GM21381 (cell line): ENCODE data around the gene PARD3B.

Experiments
- ATAC-seq: cut with Tn5 transposase; IDR thresholded peaks from one replicate; pipeline ENCODE4 v1.9.1; 2021; ENCODE audit warnings: mild to moderate bottlenecking, moderate library complexity; ENCODE audit not compliant: unreplicated experiment

PARD3B gene

DNA sequence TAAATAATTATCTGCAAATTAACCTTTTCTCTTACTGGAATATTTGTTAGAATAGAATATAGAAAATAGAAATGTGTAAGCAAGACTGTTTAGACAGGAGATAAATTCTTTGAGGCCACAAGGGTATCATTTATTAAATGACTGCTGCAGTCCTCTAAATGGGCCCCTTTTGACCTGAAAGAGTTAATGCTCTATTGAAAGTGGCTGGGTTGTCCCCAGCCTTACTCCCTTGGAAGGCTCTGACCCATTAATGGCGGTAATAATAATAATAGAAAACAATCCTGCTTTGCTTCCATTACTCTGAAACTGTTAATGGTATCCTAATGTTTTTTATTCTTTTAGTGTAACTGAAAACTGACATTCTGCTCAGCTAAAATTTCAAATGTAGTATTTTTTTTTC is 739.1 kb downstream of the PARD3B start:
- no peak for ATAC-seq

DNA sequence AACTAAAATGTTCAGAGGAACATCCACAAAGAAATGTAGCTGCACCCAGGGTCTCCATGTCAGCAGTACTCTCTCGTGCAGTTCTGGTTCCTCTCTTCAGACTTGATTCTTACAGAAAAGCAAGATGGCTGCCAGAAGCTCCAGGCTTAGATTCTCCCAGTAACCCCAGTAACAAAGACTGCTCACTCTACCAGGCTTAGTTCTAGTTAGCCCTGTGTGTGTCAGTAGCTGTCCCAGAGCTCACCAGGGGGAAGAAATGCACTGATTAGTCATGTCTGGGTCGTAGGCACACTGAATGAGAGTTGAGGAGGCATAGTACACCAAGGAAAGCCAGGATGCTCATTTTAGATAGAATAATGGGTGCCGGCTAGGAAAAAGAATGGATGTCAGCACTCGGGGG is 742.0 kb downstream of the PARD3B start:
- no peak for ATAC-seq

- ATAC-seq, result no peak
Measured at GRCh38 chr2:205288686-205289085, 743.4 kb downstream of the PARD3B start.

DNA sequence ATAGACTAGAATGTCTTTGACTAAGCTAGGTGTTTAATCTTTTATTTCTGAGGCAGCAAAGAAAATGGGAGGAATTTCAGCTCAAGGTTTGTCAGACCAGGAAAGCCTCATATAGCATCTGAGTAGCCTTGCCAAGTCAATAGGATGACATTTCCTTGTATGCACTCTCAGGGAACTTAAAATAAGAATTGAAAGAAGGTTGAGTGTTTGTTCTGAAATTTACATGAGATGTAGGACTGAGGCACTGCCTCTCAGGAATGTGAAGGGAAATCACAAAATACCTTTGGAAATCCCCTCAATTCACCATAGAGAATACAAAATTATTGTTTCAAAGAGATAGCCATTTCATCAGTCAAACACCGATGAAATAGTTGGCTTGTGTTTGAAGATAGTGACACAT is 745.0 kb downstream of the PARD3B start:
- no peak for ATAC-seq

DNA sequence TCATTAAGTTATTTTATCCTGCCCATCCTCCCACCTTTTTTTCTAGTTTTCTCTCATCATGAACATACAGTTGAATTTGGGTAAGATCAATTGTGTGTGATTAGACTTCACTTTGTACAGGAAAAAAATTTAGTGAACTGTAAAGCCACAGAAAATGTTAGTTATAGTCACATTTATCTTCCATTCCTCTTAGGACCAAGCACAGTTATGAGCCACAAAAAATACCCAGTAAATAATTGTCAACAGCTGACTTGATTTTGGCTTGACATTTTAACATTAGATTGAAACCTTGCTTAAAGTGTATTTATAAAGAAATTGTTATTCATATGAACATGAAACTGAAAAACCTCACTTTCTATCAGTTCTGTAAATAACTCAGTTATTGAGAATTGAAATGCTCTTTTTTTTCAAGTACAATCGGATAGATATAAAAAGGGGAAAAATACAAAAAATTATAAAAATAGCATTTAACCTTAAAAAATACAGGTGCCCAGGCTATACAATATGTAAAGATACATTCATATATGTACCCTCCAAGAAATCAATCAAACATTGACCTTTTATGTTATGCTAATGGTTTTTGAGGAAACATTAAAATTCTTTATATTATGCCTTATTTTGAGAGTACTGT is 747.5 kb downstream of the PARD3B start:
- ATAC-seq, result no peak

- no peak for ATAC-seq
Measured at GRCh38 chr2:205293559-205293958, 748.3 kb downstream of the PARD3B start.

DNA sequence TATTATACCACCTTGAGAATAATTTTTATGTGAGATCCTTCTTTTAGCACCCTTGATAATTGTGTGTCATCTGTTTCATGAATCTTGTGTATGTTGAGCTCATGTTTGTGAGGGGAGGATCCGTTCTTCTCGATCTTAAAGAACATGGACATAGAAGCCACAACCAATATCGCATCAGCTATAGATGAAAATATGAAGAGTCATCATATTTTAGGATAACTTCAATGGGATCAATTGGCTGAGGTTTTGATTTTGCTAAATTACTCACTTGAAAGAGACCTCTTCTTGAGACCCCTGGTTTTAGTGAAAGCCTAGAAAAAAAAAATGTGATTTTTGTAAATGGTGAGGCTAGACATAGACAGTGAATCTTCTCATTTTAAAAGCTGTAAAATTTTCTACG is 751.7 kb downstream of the PARD3B start:
- no peak for ATAC-seq

DNA sequence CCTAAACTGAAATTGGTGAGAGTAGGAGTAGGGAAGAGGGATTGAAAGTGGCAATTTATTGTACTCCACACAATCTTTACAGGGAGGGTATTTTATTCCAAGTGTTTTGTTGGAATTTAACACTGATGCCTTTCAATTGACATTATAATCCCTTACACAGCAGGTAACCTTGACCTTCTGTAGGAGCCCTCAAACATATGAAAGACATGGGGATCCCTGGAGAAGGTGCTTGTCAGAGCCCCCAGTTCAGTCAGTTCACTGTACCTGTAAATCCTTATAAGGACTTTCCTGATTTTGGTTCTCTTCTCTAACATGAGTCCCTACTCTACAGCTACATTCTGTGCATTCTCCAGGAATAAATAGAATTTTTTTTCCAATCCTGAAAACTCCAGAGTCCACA is 752.1 kb downstream of the PARD3B start:
- ATAC-seq, result no peak

GRCh38 chr2:205297846-205298245 is 752.6 kb downstream of the PARD3B start:
- no peak for ATAC-seq

DNA sequence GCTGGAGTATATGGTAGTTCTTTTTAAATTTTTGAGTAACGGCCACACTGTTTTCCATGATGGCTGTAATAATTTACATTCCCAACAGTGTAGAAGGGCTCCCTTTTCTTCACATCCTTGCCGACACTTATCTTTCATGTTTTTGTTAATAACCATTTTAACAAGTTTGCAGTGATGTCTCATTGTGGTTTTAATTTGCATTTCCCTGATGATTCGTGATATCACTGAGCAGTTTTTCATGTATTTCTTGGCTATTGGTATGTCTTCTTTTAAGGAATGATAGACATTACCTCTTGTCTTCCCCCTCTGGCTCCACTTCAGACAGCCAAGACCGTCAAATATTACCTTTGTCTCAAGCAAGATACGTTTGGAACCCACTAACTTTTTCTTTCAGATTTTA is 765.9 kb downstream of the PARD3B start:
- no peak for ATAC-seq

- no peak for ATAC-seq
Measured at GRCh38 chr2:205321231-205321630, 776.0 kb downstream of the PARD3B start.

DNA sequence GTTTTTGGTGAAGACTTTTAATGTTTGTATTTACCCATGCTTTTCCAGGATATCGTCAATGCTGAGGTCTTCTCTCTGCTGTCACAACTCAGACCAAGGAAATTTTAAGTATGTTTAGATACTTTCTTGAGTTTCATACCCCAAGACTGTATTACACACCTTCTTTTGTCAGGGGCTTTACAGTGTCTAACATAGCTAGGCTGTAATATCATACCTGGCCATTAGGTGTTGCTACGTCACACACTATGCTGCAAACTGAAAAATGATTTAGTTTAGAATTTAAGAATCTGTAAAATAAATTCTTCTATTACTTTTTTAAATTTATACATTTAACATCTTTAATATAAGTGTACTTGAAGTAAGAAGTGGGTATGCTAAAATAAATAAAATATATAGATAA is 778.7 kb downstream of the PARD3B start:
- ATAC-seq, result no peak

- ATAC-seq, result no peak
Measured at GRCh38 chr2:205324355-205324754, 779.1 kb downstream of the PARD3B start.

DNA sequence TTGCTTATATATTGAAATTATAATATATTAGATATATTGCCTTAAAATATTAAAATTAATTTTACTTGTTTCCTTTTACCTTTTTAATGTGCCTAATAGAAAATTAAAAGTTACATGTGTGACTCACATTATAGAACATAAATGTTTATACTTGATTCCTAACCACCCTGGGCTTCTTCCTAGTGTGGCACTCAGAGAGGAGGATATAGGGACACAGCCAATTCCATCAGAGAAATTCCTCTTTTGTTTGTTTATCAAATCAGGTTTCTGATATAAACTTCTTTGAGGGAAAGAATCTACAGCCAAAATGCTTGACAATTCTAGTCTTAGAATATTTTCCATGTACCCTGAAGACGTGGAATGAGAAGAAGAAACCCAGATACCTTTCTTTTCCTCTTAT is 788.1 kb downstream of the PARD3B start:
- no peak for ATAC-seq

DNA sequence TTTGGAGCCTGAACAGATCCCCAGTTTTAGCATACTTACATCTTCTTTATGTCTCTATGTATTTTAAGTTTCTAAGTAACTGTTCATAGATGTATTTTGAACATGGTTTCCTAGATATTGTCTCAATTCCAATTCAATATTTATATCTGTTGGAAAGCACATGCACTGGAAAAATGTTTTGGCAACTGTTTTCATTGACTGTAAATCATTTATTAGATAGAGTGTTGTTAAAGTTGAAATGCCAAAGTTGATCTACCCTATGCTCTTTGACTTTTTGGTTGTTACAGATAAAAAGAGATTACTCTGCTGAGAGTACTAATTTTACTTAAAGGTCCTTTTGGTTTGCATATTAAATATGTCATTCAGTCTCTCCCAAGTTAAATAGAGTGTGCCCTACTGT is 792.0 kb downstream of the PARD3B start:
- no peak for ATAC-seq

DNA sequence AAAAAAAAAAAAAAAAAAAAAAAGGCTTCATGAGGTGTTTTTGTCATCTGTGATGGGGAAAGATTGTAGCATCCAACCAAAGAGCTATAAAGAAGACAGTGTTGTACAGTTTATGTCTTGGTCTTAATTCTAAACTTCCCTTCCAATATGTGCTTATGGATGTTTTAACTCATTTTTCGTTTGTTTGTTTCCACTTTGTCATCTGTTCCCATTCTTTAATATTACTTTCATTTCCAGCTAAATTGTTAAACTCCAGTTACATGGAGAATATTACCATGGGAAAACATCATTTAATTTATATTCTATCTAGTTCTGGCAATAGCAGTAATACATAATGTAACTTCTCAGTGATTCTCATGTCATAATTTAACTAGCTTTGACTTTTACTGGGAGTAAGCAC is 792.9 kb downstream of the PARD3B start:
- no peak for ATAC-seq

GRCh38 chr2:205343103-205343502 is 797.8 kb downstream of the PARD3B start:
- no peak for ATAC-seq

DNA sequence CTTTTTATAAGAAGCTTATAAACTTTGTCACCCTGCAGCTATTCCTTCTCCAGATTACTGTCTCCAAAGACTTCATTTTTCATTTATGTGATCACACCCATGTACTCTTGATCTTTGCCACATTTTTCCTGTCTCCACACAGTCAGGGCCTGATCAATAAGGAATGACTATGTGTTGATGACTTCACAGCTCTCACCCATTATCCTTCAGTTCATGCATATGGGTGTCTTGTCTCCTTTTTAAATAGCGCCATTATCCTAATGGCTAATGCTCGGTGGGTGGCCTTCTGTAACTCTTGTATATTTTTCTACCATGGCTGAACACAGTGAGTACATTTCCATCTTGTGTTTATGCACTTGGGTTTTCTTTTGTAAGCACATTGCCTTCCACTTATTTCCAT is 801.4 kb downstream of the PARD3B start:
- no peak for ATAC-seq

DNA sequence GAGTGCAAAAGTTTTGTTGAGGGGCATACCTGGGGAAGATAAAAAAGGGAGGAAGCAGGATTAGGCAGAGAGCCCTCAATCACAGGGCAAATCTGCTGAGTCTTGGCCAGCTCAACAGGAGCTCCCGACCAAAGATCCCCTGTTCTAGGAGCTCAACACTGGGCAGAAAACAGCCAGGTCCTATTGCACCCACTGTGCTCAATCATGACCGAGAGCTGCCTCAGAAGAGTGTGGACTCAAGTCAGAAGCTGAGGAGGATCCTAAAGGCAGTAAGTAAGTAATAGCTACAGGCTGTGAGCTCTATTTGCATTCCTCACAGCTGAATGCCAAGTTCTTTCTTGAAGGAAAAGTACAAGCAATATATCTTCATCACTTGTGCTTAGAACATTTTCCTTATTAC is 802.6 kb downstream of the PARD3B start:
- ATAC-seq, result no peak

DNA sequence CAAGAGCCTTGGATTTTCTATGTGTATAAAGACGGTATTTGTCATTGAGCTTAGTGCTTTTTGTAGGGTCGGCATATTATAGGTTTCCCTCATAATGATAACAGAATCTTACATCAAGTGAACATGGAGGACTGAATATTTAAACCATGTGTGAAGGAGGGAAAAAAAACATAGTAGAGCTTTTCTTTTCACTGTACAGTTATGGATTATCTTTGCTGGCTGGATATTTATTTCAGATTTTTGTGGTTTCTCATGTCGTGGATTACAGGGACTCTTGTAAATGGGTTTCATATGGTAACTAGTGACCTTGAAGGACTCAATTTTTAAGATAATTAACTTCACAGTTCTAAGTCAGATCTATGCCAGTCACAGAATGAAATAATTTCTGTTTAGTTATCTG is 806.8 kb downstream of the PARD3B start:
- no peak for ATAC-seq

DNA sequence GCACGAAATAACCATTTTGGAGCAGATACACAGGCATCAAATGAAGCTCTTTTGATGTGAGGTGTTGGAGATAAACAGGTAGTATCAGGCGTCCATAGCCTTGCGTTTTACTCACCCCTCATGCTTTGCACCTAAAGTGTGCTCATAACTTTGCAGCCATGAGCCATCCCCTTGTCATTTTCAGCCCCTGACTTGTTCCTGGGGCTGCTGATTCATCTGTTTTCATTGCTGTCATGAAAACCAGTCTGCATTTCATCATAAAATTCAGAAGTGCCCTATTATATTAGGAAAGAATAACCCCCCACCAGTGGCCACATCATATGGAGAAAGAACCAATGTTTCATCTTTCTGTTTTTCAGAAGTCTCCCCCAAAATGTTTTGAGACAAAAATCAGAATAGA is 807.3 kb downstream of the PARD3B start:
- no peak for ATAC-seq

GRCh38 chr2:205357732-205358131 is 812.5 kb downstream of the PARD3B start:
- ATAC-seq, result no peak

DNA sequence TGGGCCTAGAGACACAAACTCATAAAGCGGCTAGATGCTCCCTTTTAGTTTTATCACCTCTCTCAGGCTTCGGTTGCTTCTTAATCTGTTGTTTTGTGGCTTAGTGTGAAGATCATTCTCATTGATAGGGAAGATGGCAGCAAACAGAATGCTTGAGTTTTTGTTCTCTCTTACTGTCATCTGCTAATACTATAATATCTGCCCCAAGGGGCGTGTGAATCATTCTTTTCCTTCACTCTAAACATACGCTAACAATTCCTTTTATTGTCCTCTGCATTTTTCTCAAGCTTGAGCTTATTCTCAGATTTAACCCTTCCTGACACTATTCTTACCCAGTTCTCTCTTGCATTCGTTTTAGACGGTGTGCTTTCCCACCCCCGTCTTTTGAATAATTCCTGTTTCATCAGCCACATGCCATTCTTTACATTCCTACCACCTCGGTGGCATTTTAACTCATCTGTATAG is 813.1 kb downstream of the PARD3B start:
- no peak for ATAC-seq
